Spleen (tissue), 11 donors: ENCODE results near the gene PCCA. TPM values are rescaled to one million over a fixed set of nuclear protein-coding genes. Genes with fewer than 3 reads are reported as not detected.

ENCODE experiments used
- DNase-seq: peaks from one replicate; pipeline ENCODE4 v3.0.0-alpha.2; 2020
- H3K27ac ChIP-seq, 8 donors: fragments of 200-600 bp; sonication (generic) in 7 of 8; 1 replicate in 4 of 8; 2 replicates in 4 of 8; pipeline versions ENCODE4 v1.5.0 to v1.8.0; 2016 to 2021; ENCODE audit warnings: inconsistent platforms in 4 of 8, mild to moderate bottlenecking in 4 of 8, moderate library complexity in 1 of 8
- H3K27me3 ChIP-seq, 7 donors: fragments of 200-600 bp; sonication (generic) in 6 of 7; replicated peaks in 1 of 7; 1 replicate in 4 of 7; 2 replicates in 3 of 7; pipeline versions ENCODE4 v1.5.0 to v1.8.0; 2016 to 2021; ENCODE audit warnings: inconsistent platforms in 3 of 7, mild to moderate bottlenecking in 1 of 7
- H3K36me3 ChIP-seq, 6 donors: fragments of 200-600 bp; sonication (generic) in 5 of 6; 1 replicate in 4 of 6; 2 replicates in 2 of 6; pipeline versions ENCODE4 v1.5.0 to v1.8.0; 2016 to 2021; ENCODE audit warnings: inconsistent platforms in 2 of 6
- H3K4me1 ChIP-seq, 6 donors: fragments of 200-600 bp; sonication (generic) in 5 of 6; 1 replicate in 3 of 6; 2 replicates in 3 of 6; pipeline versions ENCODE4 v1.5.0 to v1.8.0; 2016 to 2021; ENCODE audit warnings: inconsistent platforms in 3 of 6
- H3K4me3 ChIP-seq, 8 donors: fragments of 200-600 bp; sonication (generic) in 7 of 8; 1 replicate in 4 of 8; 2 replicates in 4 of 8; pipeline versions ENCODE4 v1.5.0 to v1.8.0; 2016 to 2021; ENCODE audit warnings: inconsistent platforms in 4 of 8, mild to moderate bottlenecking in 4 of 8, moderate library complexity in 2 of 8
- H3K9me3 ChIP-seq, 8 donors: fragments of 200-600 bp; sonication (generic) in 7 of 8; 1 replicate in 4 of 8; 2 replicates in 4 of 8; pipeline versions ENCODE4 v1.5.0 to v1.8.0; 2016 to 2021; ENCODE audit warnings: inconsistent platforms in 4 of 8
- CTCF ChIP-seq, 11 experiments: fragments of 200-600 bp in 7 of 11; fragments of 450-650 bp in 4 of 11; sonication (generic) in 4 of 11; IDR thresholded peaks in 8 of 11; conservative IDR thresholded peaks in 3 of 11; 1 replicate in 7 of 11; 2 replicates in 4 of 11; pipeline versions ENCODE4 v1.4.0 to v1.8.0; 2016 to 2021; ENCODE audit warnings: antibody characterized with exemption in 11 of 11, inconsistent platforms in 4 of 11, mild to moderate bottlenecking in 1 of 11
- POLR2A ChIP-seq, 3 donors: fragments of 450-650 bp; IDR thresholded peaks; one replicate each; pipeline ENCODE4 v1.5.1; 2017; ENCODE audit warnings: antibody characterized with exemption in 3 of 3, mild to moderate bottlenecking in 1 of 3
- POLR2AphosphoS5 ChIP-seq, 3 donors: sonication (generic); formaldehyde crosslinking; IDR thresholded peaks; one replicate each; pipeline ENCODE4 v1.5.1; 2017; ENCODE audit warnings: antibody characterized with exemption in 3 of 3
- WGBS, 5 donors: extraction: QIAGEN DNeasy Blood & Tissue Kit in 3 of 5; methylation state at CpG; one replicate each; pipeline versions ENCODE4 v1.1.5 to v1.1.7; 2013 to 2018; 5-methylcytosine and 5-hydroxymethylcytosine counted together
- intact Hi-C: fragments of 100-400 bp; cut with DNase I; formaldehyde crosslinking; loops from one replicate; pipeline ENCODE4 v1.15.0; 2023; ENCODE audit warnings: low total_unique reads
- polyA plus RNA-seq, 3 donors: library from polyadenylated mRNA; stranded (reverse); fragments of 200-250 nt; gene quantifications; one replicate each; pipeline ENCODE4 v1.2.1, GENCODE V29; 2013
- total RNA-seq, 7 donors: library from RNA; depleted of rRNA in 3 of 7; stranded (reverse); fragments of >200 nt in 3 of 7; fragmentation: NEBNext Ultra II Directional in 4 of 7; extraction: Animal tissue kit (Norgen Biotek cat#: 25700) in 4 of 7; gene quantifications; one replicate each; pipeline versions ENCODE4 v1.1.0 to v1.2.1, GENCODE V29; 2016 to 2021
- donor health status: healthy with polysubstance abuse.
- donor health status: DM: no; HTN: no; CAD: no; lungs with moderate emphysema.
- donor health status: DM: no; HTN: no; CAD: no.
- donor health status: Bipolar disorder and iron deficiency.
- donor health status: healthy.
- donor health status: DM: no; HTN: no; CAD: no.
- donor health status: DM: yes; HTN: yes; CAD: no.

PCCA gene
- total and polyA plus RNA-seq, 10 donors = 9.3 to 54.9 (median 43.9) TPM

GRCh38 chr13:100478107-100478809, 389.4 kb downstream of the PCCA start:
- TF ChIP-seq POLR2AphosphoS5 (IDR thresholded peaks at IDR 0.05) (no peak), POLR2A (IDR thresholded peaks at IDR 0.05) (no peak), CTCF (IDR thresholded peaks at IDR 0.05 in 8 of 11, conservative IDR thresholded peaks at IDR 0.05 in 3 of 11) (no peak)
- intact Hi-C loops = no loop called here
- no peak overlapping the region for H3K27ac ChIP-seq
- 80 to 96% (median 93%) methylated on average over 6 to 12 of the region's 12 CpGs for whole genome bisulfite sequencing, 5 donors
- H3K9me3 ChIP-seq = no peaks in the 10 kb centered on the region
- no peaks in the 10 kb centered on the region for H3K36me3 ChIP-seq
- H3K4me3 ChIP-seq = no peak overlapping the region
- H3K4me1 ChIP-seq = peaks cover 0 to 3% (median 1%) of the 10 kb centered on the region in 6 donors
- H3K27me3 ChIP-seq = no peaks in the 10 kb centered on the region
- no peak for DNase-seq

GRCh38 chr13:100480676-100481075, 391.8 kb downstream of the PCCA start:
- Histone ChIP-seq H3K36me3 (no peaks in the 10 kb centered on the region), H3K9me3 (no peaks in the 10 kb centered on the region), H3K27ac (no peak overlapping the region), H3K4me3 (no peak overlapping the region), H3K4me1 (peaks cover 0 to 14% (median 13%) of the 10 kb centered on the region in 6 donors), H3K27me3 (no peaks in the 10 kb centered on the region)
- TF ChIP-seq POLR2AphosphoS5 (IDR thresholded peaks at IDR 0.05) = no peak
- no peak for TF ChIP-seq POLR2A (IDR thresholded peaks at IDR 0.05)
- no peak for TF ChIP-seq CTCF (IDR thresholded peaks at IDR 0.05 in 8 of 11, conservative IDR thresholded peaks at IDR 0.05 in 3 of 11)
- WGBS, 5 donors = 76 to 82% (median 82%) methylated on average over 9 of the region's 9 CpGs
- DNase-seq = no peak
- intact Hi-C loops = no loop called here

GRCh38 chr13:100483139-100483538, 394.2 kb downstream of the PCCA start:
- Histone ChIP-seq H3K27me3 (no peaks in the 10 kb centered on the region), H3K9me3 (no peaks in the 10 kb centered on the region), H3K27ac (peak overlapping the region in 1 of 8 donors; percentile 13), H3K36me3 (no peaks in the 10 kb centered on the region), H3K4me1 (peaks cover 0 to 14% (median 13%) of the 10 kb centered on the region in 6 donors), H3K4me3 (no peak overlapping the region)
- DNase-seq = no peak
- TF ChIP-seq POLR2AphosphoS5 (IDR thresholded peaks at IDR 0.05) (no peak), CTCF (IDR thresholded peaks at IDR 0.05 in 8 of 11, conservative IDR thresholded peaks at IDR 0.05 in 3 of 11) (no peak), POLR2A (IDR thresholded peaks at IDR 0.05) (no peak)
- 89 to 96% (median 90%) methylated on average over 6 of the region's 6 CpGs for WGBS, 5 donors
- intact Hi-C loops = no loop called here

GRCh38 chr13:100483841-100484381, 395.0 kb downstream of the PCCA start:
- TF ChIP-seq CTCF (IDR thresholded peaks at IDR 0.05 in 8 of 11, conservative IDR thresholded peaks at IDR 0.05 in 3 of 11) = no peak
- TF ChIP-seq POLR2AphosphoS5 (IDR thresholded peaks at IDR 0.05) = no peak
- no peak for TF ChIP-seq POLR2A (IDR thresholded peaks at IDR 0.05)
- 24 to 48% (median 37%) methylated on average over 8 of the region's 8 CpGs for WGBS, 5 donors

More at GRCh38 chr13:100483841-100484381, 395.0 kb downstream of the PCCA start:
- DNase-seq = no peak
- intact Hi-C loops = no loop called here
- Histone ChIP-seq H3K27me3 (no peaks in the 10 kb centered on the region), H3K27ac (peak overlapping the region in 1 of 8 donors; percentile 13), H3K36me3 (no peaks in the 10 kb centered on the region), H3K4me1 (peaks cover 0 to 14% (median 13%) of the 10 kb centered on the region in 6 donors), H3K4me3 (no peak overlapping the region), H3K9me3 (no peaks in the 10 kb centered on the region)
